GM23338 (cell line): ENCODE data around the gene PLAGL1. TPM values are rescaled to one million over a fixed set of nuclear protein-coding genes. Genes with fewer than 3 reads are reported as not detected.

Source experiments
- ATAC-seq: fragments of 200-7000 bp; cut with Tn5 transposase; 3 replicates; pipeline ENCODE4 v1.9.1; 2020
- DNase-seq: peaks from one replicate; pipeline ENCODE4 v3.0.0-alpha.2; 2015; ENCODE audit warnings: low spot score
- H2AFZ ChIP-seq: fragments of 200-600 bp; sonication (generic); 2 replicates; pipeline ENCODE4 v1.8.0; 2016; ENCODE audit warnings: antibody characterized with exemption, mild to moderate bottlenecking, moderate library complexity
- H3F3A ChIP-seq: fragments of 200-600 bp; sonication (generic); replicated peaks from 2 replicates; pipeline ENCODE4 v1.8.0; 2017; ENCODE audit warnings: antibody characterized with exemption, mixed run types, low read depth
- H3K27ac ChIP-seq: fragments of 200-600 bp; sonication (generic); 2 replicates; pipeline ENCODE4 v1.6.1; 2016; ENCODE audit warnings: low read depth
- H3K27me3 ChIP-seq: fragments of 200-600 bp; sonication (generic); 2 replicates; pipeline ENCODE4 v1.8.0; 2016; ENCODE audit warnings: mild to moderate bottlenecking, mixed run types, moderate library complexity; ENCODE audit not compliant: insufficient read depth
- H3K36me3 ChIP-seq: fragments of 200-600 bp; sonication (generic); 2 replicates; pipeline ENCODE4 v1.8.0; 2016; ENCODE audit warnings: mild to moderate bottlenecking; ENCODE audit not compliant: insufficient read depth
- H3K4me1 ChIP-seq: fragments of 200-600 bp; sonication (generic); 2 replicates; pipeline ENCODE4 v1.8.0; 2016; ENCODE audit warnings: mild to moderate bottlenecking, moderate library complexity; ENCODE audit not compliant: insufficient read depth
- H3K4me2 ChIP-seq: fragments of 200-600 bp; sonication (generic); 2 replicates; pipeline ENCODE4 v1.7.1; 2017; ENCODE audit warnings: mixed run types
- H3K4me3 ChIP-seq: fragments of 200-600 bp; sonication (generic); 2 replicates; pipeline ENCODE4 v1.6.1; 2016; ENCODE audit warnings: mixed run types
- H3K79me2 ChIP-seq: fragments of 200-600 bp; sonication (generic); replicated peaks from 2 replicates; pipeline ENCODE4 v1.8.0; 2017; ENCODE audit warnings: mild to moderate bottlenecking; ENCODE audit not compliant: insufficient read depth
- H3K9me2 ChIP-seq: fragments of 200-600 bp; sonication (generic); 2 replicates; pipeline ENCODE4 v1.8.0; 2017; ENCODE audit not compliant: insufficient read depth
- H4K20me1 ChIP-seq: fragments of 200-600 bp; sonication (generic); replicated peaks from 2 replicates; pipeline ENCODE4 v1.8.0; 2017; ENCODE audit warnings: mild to moderate bottlenecking; ENCODE audit not compliant: insufficient read depth
- H3K27ac Mint-ChIP-seq: 2 replicates; pipeline ENCODE4 v1.8.0; 2020; ENCODE audit warnings: inconsistent platforms, mild to moderate bottlenecking, moderate library complexity, mixed read lengths
- H3K27me3 Mint-ChIP-seq: 3 replicates; pipeline ENCODE4 v1.8.0; 2022; ENCODE audit warnings: low read depth, mild to moderate bottlenecking, moderate library complexity, mixed read lengths, inconsistent platforms; ENCODE audit not compliant: insufficient read depth, poor library complexity
- H3K36me3 Mint-ChIP-seq: 3 replicates; pipeline ENCODE4 v1.8.0; 2021; ENCODE audit warnings: low read depth, mild to moderate bottlenecking, inconsistent platforms, moderate library complexity, mixed read lengths
- H3K4me1 Mint-ChIP-seq: 3 replicates; pipeline ENCODE4 v1.8.0; 2020; ENCODE audit warnings: mild to moderate bottlenecking, inconsistent platforms, mixed read lengths
- H3K4me3 Mint-ChIP-seq: 3 replicates; pipeline ENCODE4 v1.8.0; 2021; ENCODE audit warnings: moderate library complexity, mild to moderate bottlenecking, inconsistent platforms, mixed read lengths
- H3K9me3 Mint-ChIP-seq: 3 replicates; pipeline ENCODE4 v1.8.0; 2020; ENCODE audit warnings: moderate library complexity, mild to moderate bottlenecking, inconsistent platforms, mixed read lengths
- CREB1 ChIP-seq: fragments of 250-450 bp; sonication (Bioruptor Pico); IDR thresholded peaks from 2 replicates; pipeline ENCODE4 v1.5.0; 2020; ENCODE audit warnings: low read depth, mild to moderate bottlenecking, moderate library complexity
- EZH2 ChIP-seq: fragments of 200-600 bp; sonication (generic); IDR thresholded peaks from one replicate; pipeline ENCODE4 v1.8.0; 2017; ENCODE audit warnings: antibody characterized with exemption, mild to moderate bottlenecking, low read depth; ENCODE audit not compliant: unreplicated experiment
- EZH2phosphoT487 ChIP-seq: fragments of 200-600 bp; sonication (generic); IDR thresholded peaks from one replicate; pipeline ENCODE4 v1.8.1; 2018; ENCODE audit warnings: antibody characterized with exemption; ENCODE audit not compliant: unreplicated experiment
- JUNB ChIP-seq: IDR thresholded peaks from one replicate; pipeline ENCODE4 v1.6.1; 2016; ENCODE audit warnings: antibody characterized with exemption; ENCODE audit not compliant: unreplicated experiment
- NANOG ChIP-seq: IDR thresholded peaks from 2 replicates; pipeline ENCODE4 v1.6.1; 2016; ENCODE audit warnings: antibody characterized with exemption, borderline replicate concordance
- POLR2AphosphoS5 ChIP-seq: IDR thresholded peaks from 2 replicates; pipeline ENCODE4 v1.6.1; 2016; ENCODE audit warnings: antibody characterized with exemption, low read depth
- STAT1 ChIP-seq: IDR thresholded peaks from one replicate; pipeline ENCODE4 v1.6.1; 2016; ENCODE audit warnings: antibody characterized with exemption; ENCODE audit not compliant: unreplicated experiment
- ZNF114 ChIP-seq: fragments of 250-450 bp; sonication (Bioruptor Pico); IDR thresholded peaks from 2 replicates; pipeline ENCODE4 v1.5.0; 2020; ENCODE audit warnings: mild to moderate bottlenecking, moderate library complexity
- polyA plus RNA-seq: library from polyadenylated mRNA; unstranded; fragments of >200 nt; fragmentation: Nextera tagmentation; extraction: Ambion mirVana; gene quantifications from 2 replicates; pipeline ENCODE4 v1.2.1, GENCODE V29; 2016
- total RNA-seq: library from RNA; depleted of rRNA; stranded (reverse); fragments of >200 nt; shearing (Covaris generic); gene quantifications from 2 replicates; pipeline ENCODE4 v1.2.3, GENCODE V29; 2014
- TF ChIP-seq, protein P1 (sequence below): IDR thresholded peaks from one replicate; pipeline ENCODE4 v1.6.1; 2018; ENCODE audit warnings: antibody characterized with exemption; ENCODE audit not compliant: unreplicated experiment
- TF ChIP-seq, protein P2 (sequence below), 2 experiments: fragments of 200-600 bp in 1 of 2; sonication (generic) in 1 of 2; conservative IDR thresholded peaks; 2 replicates each; pipeline versions ENCODE4 v1.5.1 to v1.6.1; 2016 to 2017; ENCODE audit warnings: antibody characterized with exemption in 2 of 2, low read depth in 2 of 2, mild to moderate bottlenecking in 2 of 2, moderate library complexity in 1 of 2
- TF ChIP-seq, protein P3 (sequence below): fragments of 250-450 bp; sonication (Bioruptor Pico); IDR thresholded peaks from 2 replicates; pipeline ENCODE4 v1.5.0; 2020; ENCODE audit warnings: mild to moderate bottlenecking, moderate library complexity
- TF ChIP-seq, protein P4 (sequence below): IDR thresholded peaks from 2 replicates; pipeline ENCODE4 v1.6.1; 2016; ENCODE audit warnings: antibody characterized with exemption

The PLAGL1 gene
- total and polyA plus RNA-seq, 2 experiments from 2014 or later = 0.90 to 1.7 TPM

DNA sequence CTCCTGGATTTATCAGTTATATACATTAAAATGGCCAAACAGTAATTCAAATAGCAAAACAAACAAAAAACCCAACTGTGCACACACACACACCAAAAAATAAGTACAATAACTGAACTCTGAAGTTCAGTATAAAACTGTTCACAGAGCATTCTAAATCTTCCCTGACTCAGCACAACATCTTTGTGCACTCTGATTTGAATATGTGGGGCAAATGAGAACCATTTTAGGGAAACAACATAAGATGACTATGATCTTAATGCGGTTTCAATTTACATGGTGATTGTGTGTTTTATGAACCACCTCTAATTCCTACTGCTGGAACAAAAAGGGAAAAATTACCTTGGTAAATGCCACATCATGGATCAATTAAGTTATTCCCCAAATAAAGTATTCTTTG lies 41.7 kb downstream of the PLAGL1 start (continued):
- TF ChIP-seq, protein P1, sequence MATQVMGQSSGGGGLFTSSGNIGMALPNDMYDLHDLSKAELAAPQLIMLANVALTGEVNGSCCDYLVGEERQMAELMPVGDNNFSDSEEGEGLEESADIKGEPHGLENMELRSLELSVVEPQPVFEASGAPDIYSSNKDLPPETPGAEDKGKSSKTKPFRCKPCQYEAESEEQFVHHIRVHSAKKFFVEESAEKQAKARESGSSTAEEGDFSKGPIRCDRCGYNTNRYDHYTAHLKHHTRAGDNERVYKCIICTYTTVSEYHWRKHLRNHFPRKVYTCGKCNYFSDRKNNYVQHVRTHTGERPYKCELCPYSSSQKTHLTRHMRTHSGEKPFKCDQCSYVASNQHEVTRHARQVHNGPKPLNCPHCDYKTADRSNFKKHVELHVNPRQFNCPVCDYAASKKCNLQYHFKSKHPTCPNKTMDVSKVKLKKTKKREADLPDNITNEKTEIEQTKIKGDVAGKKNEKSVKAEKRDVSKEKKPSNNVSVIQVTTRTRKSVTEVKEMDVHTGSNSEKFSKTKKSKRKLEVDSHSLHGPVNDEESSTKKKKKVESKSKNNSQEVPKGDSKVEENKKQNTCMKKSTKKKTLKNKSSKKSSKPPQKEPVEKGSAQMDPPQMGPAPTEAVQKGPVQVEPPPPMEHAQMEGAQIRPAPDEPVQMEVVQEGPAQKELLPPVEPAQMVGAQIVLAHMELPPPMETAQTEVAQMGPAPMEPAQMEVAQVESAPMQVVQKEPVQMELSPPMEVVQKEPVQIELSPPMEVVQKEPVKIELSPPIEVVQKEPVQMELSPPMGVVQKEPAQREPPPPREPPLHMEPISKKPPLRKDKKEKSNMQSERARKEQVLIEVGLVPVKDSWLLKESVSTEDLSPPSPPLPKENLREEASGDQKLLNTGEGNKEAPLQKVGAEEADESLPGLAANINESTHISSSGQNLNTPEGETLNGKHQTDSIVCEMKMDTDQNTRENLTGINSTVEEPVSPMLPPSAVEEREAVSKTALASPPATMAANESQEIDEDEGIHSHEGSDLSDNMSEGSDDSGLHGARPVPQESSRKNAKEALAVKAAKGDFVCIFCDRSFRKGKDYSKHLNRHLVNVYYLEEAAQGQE = no peak
- TF ChIP-seq, protein P2, sequence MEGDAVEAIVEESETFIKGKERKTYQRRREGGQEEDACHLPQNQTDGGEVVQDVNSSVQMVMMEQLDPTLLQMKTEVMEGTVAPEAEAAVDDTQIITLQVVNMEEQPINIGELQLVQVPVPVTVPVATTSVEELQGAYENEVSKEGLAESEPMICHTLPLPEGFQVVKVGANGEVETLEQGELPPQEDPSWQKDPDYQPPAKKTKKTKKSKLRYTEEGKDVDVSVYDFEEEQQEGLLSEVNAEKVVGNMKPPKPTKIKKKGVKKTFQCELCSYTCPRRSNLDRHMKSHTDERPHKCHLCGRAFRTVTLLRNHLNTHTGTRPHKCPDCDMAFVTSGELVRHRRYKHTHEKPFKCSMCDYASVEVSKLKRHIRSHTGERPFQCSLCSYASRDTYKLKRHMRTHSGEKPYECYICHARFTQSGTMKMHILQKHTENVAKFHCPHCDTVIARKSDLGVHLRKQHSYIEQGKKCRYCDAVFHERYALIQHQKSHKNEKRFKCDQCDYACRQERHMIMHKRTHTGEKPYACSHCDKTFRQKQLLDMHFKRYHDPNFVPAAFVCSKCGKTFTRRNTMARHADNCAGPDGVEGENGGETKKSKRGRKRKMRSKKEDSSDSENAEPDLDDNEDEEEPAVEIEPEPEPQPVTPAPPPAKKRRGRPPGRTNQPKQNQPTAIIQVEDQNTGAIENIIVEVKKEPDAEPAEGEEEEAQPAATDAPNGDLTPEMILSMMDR (conservative IDR thresholded peaks at IDR 0.05; ENCODE audit: low read depth in 2 of 2) = no peak
- TF ChIP-seq JUNB (no peak), ZNF114 (no peak), STAT1 (no peak), NANOG (no peak), EZH2 (no peak)

DNA sequence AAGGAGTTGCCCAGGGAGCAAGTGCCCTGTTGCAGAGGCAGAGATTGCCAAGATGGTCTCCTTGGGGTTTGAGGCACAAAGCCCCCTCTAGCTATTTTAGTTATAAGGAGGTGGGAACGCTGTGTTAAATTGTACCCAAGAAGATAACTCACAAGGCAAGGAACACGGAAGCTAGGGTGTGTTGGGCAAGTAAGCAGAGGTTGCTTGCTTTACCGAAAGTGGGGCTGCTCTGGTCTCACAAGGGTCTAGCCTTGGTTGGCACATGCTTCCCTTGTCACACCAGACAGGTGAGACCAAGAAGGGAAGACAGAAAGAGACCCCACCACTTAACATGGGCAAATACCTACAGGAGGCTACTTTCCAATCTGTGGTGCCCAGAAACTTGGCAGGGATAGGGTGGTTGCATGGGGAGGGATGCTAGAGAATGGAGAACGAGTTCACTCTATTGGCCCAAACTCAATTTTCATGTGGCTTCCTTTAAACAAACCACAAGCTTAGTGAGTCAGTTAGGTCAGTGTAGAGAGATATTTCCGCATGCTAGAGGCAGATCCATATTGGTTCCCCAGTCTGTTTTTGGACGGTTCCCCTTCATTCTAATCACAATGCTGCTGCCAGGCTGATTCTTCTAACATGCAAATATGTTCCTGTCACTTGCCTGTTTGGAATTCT lies 42.4 kb downstream of the PLAGL1 start:
- no peak overlapping the region for H2AFZ ChIP-seq
- no peaks in the 10 kb centered on the region for H3K79me2 ChIP-seq
- H3K27ac ChIP-seq = no peak overlapping the region
- Mint-ChIP-seq H3K36me3 (no peaks in the 10 kb centered on the region), H3K9me3 (no peaks in the 10 kb centered on the region), H3K4me3 (no peak overlapping the region; the same call in 2 of the 3 replicates), H3K27me3 (peaks cover 100% of the 10 kb centered on the region), H3K4me1 (peaks cover 54% of the 10 kb centered on the region), H3K27ac (no peak overlapping the region)
- peaks cover 8% of the 10 kb centered on the region; the same call in 1 of the 2 replicates for H4K20me1 ChIP-seq
- no peaks in the 10 kb centered on the region for H3K36me3 ChIP-seq
- DNase-seq = no peak
- H3K27me3 ChIP-seq = peaks cover 100% of the 10 kb centered on the region
- 0 out of 2 replicates have a peak, but pooled peaks cover 5% of the 10 kb centered on the region for H3F3A ChIP-seq
- no peaks in the 10 kb centered on the region for H3K9me2 ChIP-seq
- peaks cover 60% of the 10 kb centered on the region for H3K4me1 ChIP-seq
- no peak overlapping the region for H3K4me3 ChIP-seq
- ATAC-seq = no peak
- peak overlapping the region; percentile 33; the same call in 1 of the 2 replicates for H3K4me2 ChIP-seq
- TF ChIP-seq EZH2phosphoT487 (no peak), NANOG (no peak), POLR2AphosphoS5 (no peak), JUNB (no peak), CREB1 (CRISPR knock-in tag) (no peak)
- TF ChIP-seq, protein P3, sequence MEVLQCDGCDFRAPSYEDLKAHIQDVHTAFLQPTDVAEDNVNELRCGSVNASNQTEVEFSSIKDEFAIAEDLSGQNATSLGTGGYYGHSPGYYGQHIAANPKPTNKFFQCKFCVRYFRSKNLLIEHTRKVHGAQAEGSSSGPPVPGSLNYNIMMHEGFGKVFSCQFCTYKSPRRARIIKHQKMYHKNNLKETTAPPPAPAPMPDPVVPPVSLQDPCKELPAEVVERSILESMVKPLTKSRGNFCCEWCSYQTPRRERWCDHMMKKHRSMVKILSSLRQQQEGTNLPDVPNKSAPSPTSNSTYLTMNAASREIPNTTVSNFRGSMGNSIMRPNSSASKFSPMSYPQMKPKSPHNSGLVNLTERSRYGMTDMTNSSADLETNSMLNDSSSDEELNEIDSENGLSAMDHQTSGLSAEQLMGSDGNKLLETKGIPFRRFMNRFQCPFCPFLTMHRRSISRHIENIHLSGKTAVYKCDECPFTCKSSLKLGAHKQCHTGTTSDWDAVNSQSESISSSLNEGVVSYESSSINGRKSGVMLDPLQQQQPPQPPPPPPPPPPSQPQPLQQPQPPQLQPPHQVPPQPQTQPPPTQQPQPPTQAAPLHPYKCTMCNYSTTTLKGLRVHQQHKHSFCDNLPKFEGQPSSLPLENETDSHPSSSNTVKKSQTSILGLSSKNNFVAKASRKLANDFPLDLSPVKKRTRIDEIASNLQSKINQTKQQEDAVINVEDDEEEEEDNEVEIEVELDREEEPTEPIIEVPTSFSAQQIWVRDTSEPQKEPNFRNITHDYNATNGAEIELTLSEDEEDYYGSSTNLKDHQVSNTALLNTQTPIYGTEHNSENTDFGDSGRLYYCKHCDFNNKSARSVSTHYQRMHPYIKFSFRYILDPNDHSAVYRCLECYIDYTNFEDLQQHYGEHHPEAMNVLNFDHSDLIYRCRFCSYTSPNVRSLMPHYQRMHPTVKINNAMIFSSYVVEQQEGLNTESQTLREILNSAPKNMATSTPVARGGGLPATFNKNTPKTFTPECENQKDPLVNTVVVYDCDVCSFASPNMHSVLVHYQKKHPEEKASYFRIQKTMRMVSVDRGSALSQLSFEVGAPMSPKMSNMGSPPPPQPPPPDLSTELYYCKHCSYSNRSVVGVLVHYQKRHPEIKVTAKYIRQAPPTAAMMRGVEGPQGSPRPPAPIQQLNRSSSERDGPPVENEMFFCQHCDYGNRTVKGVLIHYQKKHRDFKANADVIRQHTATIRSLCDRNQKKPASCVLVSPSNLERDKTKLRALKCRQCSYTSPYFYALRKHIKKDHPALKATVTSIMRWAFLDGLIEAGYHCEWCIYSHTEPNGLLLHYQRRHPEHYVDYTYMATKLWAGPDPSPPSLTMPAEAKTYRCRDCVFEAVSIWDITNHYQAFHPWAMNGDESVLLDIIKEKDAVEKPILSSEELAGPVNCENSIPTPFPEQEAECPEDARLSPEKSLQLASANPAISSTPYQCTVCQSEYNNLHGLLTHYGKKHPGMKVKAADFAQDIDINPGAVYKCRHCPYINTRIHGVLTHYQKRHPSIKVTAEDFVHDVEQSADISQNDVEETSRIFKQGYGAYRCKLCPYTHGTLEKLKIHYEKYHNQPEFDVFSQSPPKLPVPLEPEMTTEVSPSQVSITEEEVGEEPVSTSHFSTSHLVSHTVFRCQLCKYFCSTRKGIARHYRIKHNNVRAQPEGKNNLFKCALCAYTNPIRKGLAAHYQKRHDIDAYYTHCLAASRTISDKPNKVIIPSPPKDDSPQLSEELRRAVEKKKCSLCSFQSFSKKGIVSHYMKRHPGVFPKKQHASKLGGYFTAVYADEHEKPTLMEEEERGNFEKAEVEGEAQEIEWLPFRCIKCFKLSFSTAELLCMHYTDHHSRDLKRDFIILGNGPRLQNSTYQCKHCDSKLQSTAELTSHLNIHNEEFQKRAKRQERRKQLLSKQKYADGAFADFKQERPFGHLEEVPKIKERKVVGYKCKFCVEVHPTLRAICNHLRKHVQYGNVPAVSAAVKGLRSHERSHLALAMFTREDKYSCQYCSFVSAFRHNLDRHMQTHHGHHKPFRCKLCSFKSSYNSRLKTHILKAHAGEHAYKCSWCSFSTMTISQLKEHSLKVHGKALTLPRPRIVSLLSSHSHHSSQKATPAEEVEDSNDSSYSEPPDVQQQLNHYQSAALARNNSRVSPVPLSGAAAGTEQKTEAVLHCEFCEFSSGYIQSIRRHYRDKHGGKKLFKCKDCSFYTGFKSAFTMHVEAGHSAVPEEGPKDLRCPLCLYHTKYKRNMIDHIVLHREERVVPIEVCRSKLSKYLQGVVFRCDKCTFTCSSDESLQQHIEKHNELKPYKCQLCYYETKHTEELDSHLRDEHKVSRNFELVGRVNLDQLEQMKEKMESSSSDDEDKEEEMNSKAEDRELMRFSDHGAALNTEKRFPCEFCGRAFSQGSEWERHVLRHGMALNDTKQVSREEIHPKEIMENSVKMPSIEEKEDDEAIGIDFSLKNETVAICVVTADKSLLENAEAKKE (CRISPR knock-in tag) = no peak
- TF ChIP-seq, protein P4, sequence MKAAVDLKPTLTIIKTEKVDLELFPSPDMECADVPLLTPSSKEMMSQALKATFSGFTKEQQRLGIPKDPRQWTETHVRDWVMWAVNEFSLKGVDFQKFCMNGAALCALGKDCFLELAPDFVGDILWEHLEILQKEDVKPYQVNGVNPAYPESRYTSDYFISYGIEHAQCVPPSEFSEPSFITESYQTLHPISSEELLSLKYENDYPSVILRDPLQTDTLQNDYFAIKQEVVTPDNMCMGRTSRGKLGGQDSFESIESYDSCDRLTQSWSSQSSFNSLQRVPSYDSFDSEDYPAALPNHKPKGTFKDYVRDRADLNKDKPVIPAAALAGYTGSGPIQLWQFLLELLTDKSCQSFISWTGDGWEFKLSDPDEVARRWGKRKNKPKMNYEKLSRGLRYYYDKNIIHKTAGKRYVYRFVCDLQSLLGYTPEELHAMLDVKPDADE = no peak
